Measurements from ENCODE around the gene PHF12. TPM values are rescaled to one million over a fixed set of nuclear protein-coding genes. Genes with fewer than 3 reads are reported as not detected.

PHF12 gene
- total and polyA plus RNA-seq, 2 of the 13 experiments (the other 11 are each of a cell fraction or from before 2014, with no cell fraction given): 9.8 to 17.1 TPM

DNA sequence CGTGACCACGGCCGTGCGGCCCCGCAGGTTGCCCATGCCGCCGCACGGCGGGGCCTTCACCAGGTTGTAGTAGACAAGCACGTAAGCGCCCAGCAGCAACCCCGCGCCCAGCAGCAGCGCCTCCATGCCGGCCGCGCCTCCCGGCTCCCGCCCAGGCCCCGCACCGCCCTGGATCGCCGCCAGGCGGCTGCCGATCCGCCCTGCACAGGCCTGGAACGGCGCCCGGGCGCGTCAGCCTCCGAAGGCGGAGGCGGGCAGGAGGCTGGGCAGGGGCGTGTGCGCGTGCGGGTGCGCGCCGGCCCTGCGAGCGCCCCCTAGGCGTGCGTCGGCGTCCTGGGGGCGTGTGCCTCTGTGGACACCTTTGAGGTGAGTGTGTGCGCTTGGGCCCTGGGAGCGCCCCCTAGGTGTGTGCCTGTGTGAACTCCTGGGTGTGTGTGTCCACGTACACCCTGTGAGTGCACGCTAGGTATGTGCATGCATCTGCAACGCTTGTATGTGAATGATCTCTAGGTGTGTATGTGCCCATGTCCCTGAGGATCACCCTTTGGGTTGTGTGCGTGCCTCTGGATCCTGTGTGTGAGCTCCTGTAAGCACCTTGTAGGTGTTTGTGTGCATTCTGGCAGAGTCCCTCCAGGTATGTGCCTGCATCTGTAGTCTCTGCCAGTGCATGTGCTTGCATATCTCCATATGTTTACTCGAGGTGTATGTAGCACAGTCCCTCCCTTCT is 48.3 kb downstream of the PHF12 start, which contains the start of gene DHRS13 (continued):
- TF ChIP-seq ZBTB40 (IDR thresholded peaks at IDR 0.05) (no peak), ZBTB40 (CRISPR knock-in tag; IDR thresholded peaks at IDR 0.05) (peak; percentile 53; the same call in 1 of the 2 replicates), ATM (IDR thresholded peaks at IDR 0.05; ENCODE audit: borderline replicate concordance) (no peak), SALL2 (CRISPR knock-in tag; IDR thresholded peaks at IDR 0.05) (peak; percentile 72; the same call in 1 of the 2 replicates), RXRB (CRISPR knock-in tag; IDR thresholded peaks at IDR 0.05; ENCODE audit: borderline replicate concordance) (peak; percentile 71; the same call in 1 of the 2 replicates), ZKSCAN8 (CRISPR knock-in tag; IDR thresholded peaks at IDR 0.05; ENCODE audit: borderline replicate concordance) (peak; percentile 79; the same call in 1 of the 2 replicates), GTF3A (CRISPR knock-in tag; conservative IDR thresholded peaks at IDR 0.05) (peak; percentile 96), NONO (IDR thresholded peaks at IDR 0.05) (no peak), NONO (CRISPR knock-in tag; conservative IDR thresholded peaks at IDR 0.05) (peak; percentile 96), CSRNP2 (CRISPR knock-in tag; conservative IDR thresholded peaks at IDR 0.05; ENCODE audit: low read depth) (no peak), CHD2 (IDR thresholded peaks at IDR 0.05; ENCODE audit: low read depth, low read length) (no peak), MTA1 (CRISPR knock-in tag; IDR thresholded peaks at IDR 0.05; ENCODE audit: borderline replicate concordance) (peak; percentile 91), WIZ (CRISPR knock-in tag; IDR thresholded peaks at IDR 0.05) (no peak), NFYB (CRISPR knock-in tag; IDR thresholded peaks at IDR 0.05) (no peak), ZNF724P (CRISPR knock-in tag; IDR thresholded peaks at IDR 0.05; ENCODE audit: borderline replicate concordance) (no peak), ZFP90 (CRISPR knock-in tag; IDR thresholded peaks at IDR 0.05; ENCODE audit: borderline replicate concordance) (no peak; the same call in 1 of the 2 replicates), ZNF768 (CRISPR knock-in tag; IDR thresholded peaks at IDR 0.05) (peak; percentile 39; the same call in 1 of the 2 replicates)
- TF ChIP-seq, protein P1, sequence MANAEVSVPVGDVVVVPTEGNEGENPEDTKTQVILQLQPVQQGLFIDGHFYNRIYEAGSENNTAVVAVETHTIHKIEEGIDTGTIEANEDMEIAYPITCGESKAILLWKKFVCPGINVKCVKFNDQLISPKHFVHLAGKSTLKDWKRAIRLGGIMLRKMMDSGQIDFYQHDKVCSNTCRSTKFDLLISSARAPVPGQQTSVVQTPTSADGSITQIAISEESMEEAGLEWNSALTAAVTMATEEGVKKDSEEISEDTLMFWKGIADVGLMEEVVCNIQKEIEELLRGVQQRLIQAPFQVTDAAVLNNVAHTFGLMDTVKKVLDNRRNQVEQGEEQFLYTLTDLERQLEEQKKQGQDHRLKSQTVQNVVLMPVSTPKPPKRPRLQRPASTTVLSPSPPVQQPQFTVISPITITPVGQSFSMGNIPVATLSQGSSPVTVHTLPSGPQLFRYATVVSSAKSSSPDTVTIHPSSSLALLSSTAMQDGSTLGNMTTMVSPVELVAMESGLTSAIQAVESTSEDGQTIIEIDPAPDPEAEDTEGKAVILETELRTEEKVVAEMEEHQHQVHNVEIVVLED (CRISPR knock-in tag; IDR thresholded peaks at IDR 0.05; ENCODE audit: borderline replicate concordance): peak; percentile 89
